Measurements from ENCODE around the gene CFAP20. TPM values are rescaled to one million over a fixed set of nuclear protein-coding genes. Genes with fewer than 3 reads are reported as not detected.

The CFAP20 gene
- total RNA-seq, 5 donors from 2014 or later (not counting 1 experiment from before 2014, with no cell fraction given), result 27.4 to 105 (median 33.1) TPM

GRCh38 chr16:58116081-58116480, 13.1 kb downstream of the CFAP20 start:
- no peak for ATAC-seq (replicated peaks in 1 of 4)
- CTCF ChIA-PET, result no interaction called here
- no peaks in the 10 kb centered on the region for H3K9me3 Mint-ChIP-seq
- no peak overlapping the region for H3K27ac Mint-ChIP-seq
- H3K27ac ChIP-seq (ENCODE audit: low read length), result no peak overlapping the region
- H3K36me3 ChIP-seq (ENCODE audit: control insufficient read depth in 2 of 2, extremely low read depth in 1 of 2, insufficient read depth in 1 of 2, low read length in 1 of 2), result peaks cover 0 to 38% of the 10 kb centered on the region in 2 donors
- H3K9me3 ChIP-seq, result no peaks in the 10 kb centered on the region
- H3K36me3 Mint-ChIP-seq, result peaks cover 51% of the 10 kb centered on the region
- WGBS (ENCODE audit: insufficient coverage), result 95% methylated on average over 5 of the region's 6 CpGs
- no peak overlapping the region for H3K4me3 Mint-ChIP-seq
- H3K4me1 Mint-ChIP-seq, result peaks cover 14 to 23% (median 23%) of the 10 kb centered on the region in 3 donors
- H3K4me3 ChIP-seq (ENCODE audit: control insufficient read depth in 1 of 2, extremely low read depth in 1 of 2, low read length in 1 of 2), result no peak overlapping the region
- no peaks in the 10 kb centered on the region for H3K4me1 ChIP-seq (ENCODE audit: control insufficient read depth in 1 of 2, extremely low read depth in 1 of 2, insufficient read depth in 2 of 2, low read length in 2 of 2)
- H3K27me3 Mint-ChIP-seq, result no peaks in the 10 kb centered on the region
- no peak for DNase-seq
- H3K27me3 ChIP-seq (replicated peaks in 1 of 2; ENCODE audit: control insufficient read depth in 2 of 2, extremely low read depth in 1 of 2, insufficient read depth in 2 of 2, low read length in 1 of 2), result no peaks in the 10 kb centered on the region
- POLR2A ChIA-PET, result interaction anchor here in 1 of 2 donors (0.9 kb wide), 1 partner anchor 11 kb away, joined by 3 read pairs; no protein-coding TSS in a partner anchor

GRCh38 chr16:58114827-58115825, 14.1 kb downstream of the CFAP20 start:
- ATAC-seq (replicated peaks in 1 of 4) (no peak), DNase-seq (no peak)
- Histone ChIP-seq H3K4me3 (ENCODE audit: control insufficient read depth in 1 of 2, extremely low read depth in 1 of 2, low read length in 1 of 2) (no peak overlapping the region), H3K4me1 (ENCODE audit: control insufficient read depth in 1 of 2, extremely low read depth in 1 of 2, insufficient read depth in 2 of 2, low read length in 2 of 2) (no peaks in the 10 kb centered on the region), H3K27me3 (replicated peaks in 1 of 2; ENCODE audit: control insufficient read depth in 2 of 2, extremely low read depth in 1 of 2, insufficient read depth in 2 of 2, low read length in 1 of 2) (no peaks in the 10 kb centered on the region), H3K9me3 (no peaks in the 10 kb centered on the region), H3K27ac (ENCODE audit: low read length) (no peak overlapping the region), H3K36me3 (ENCODE audit: control insufficient read depth in 2 of 2, extremely low read depth in 1 of 2, insufficient read depth in 1 of 2, low read length in 1 of 2) (peaks cover 0 to 38% of the 10 kb centered on the region in 2 donors)
- Mint-ChIP-seq H3K27me3 (no peaks in the 10 kb centered on the region), H3K4me3 (peak overlapping the region in 1 of 3 donors; percentile 17), H3K9me3 (no peaks in the 10 kb centered on the region), H3K27ac (no peak overlapping the region), H3K36me3 (peaks cover 51% of the 10 kb centered on the region), H3K4me1 (peaks cover 6 to 14% (median 13%) of the 10 kb centered on the region in 3 donors)
- ChIA-PET CTCF (no interaction called here), POLR2A (no interaction called here)
- 95% methylated on average over 16 of the region's 23 CpGs for WGBS (ENCODE audit: insufficient coverage)

- POLR2A ChIA-PET, result no interaction called here
- CTCF ChIA-PET, result no interaction called here
- H3K36me3 ChIP-seq (ENCODE audit: control insufficient read depth in 2 of 2, extremely low read depth in 1 of 2, insufficient read depth in 1 of 2, low read length in 1 of 2), result peaks cover 0 to 32% of the 10 kb centered on the region in 2 donors
Measured at GRCh38 chr16:58111302-58111627, 17.9 kb downstream of the CFAP20 start.

GRCh38 chr16:58110571-58111301, 18.4 kb downstream of the CFAP20 start:
- Histone ChIP-seq H3K9me3 (no peaks in the 10 kb centered on the region), H3K27ac (ENCODE audit: low read length) (no peak overlapping the region), H3K4me3 (ENCODE audit: control insufficient read depth in 1 of 2, extremely low read depth in 1 of 2, low read length in 1 of 2) (no peak overlapping the region), H3K27me3 (replicated peaks in 1 of 2; ENCODE audit: control insufficient read depth in 2 of 2, extremely low read depth in 1 of 2, insufficient read depth in 2 of 2, low read length in 1 of 2) (no peaks in the 10 kb centered on the region), H3K4me1 (ENCODE audit: control insufficient read depth in 1 of 2, extremely low read depth in 1 of 2, insufficient read depth in 2 of 2, low read length in 2 of 2) (no peaks in the 10 kb centered on the region), H3K36me3 (ENCODE audit: control insufficient read depth in 2 of 2, extremely low read depth in 1 of 2, insufficient read depth in 1 of 2, low read length in 1 of 2) (peaks cover 0 to 26% of the 10 kb centered on the region in 2 donors)
- 82% methylated on average over 6 of the region's 12 CpGs for WGBS (ENCODE audit: insufficient coverage)
- no peaks in the 10 kb centered on the region for H3K27me3 Mint-ChIP-seq
- H3K4me1 Mint-ChIP-seq, result no peaks in the 10 kb centered on the region
- ChIA-PET CTCF (interaction anchor here in 1 of 2 donors (0.6 kb wide), 1 partner anchor 335 kb away, joined by 3 read pairs; no protein-coding TSS in a partner anchor), POLR2A (no interaction called here)
- H3K4me3 Mint-ChIP-seq, result no peak overlapping the region
- H3K27ac Mint-ChIP-seq, result no peak overlapping the region
- no peak for DNase-seq
- peak in 1 of 4 experiments; percentile 19 for ATAC-seq (replicated peaks in 1 of 4)
- peaks cover 35% of the 10 kb centered on the region for H3K36me3 Mint-ChIP-seq
- H3K9me3 Mint-ChIP-seq, result no peaks in the 10 kb centered on the region

More at GRCh38 chr16:58111302-58111627, 17.9 kb downstream of the CFAP20 start:
- H3K9me3 ChIP-seq, result no peaks in the 10 kb centered on the region
- DNase-seq (no peak), ATAC-seq (replicated peaks in 1 of 4) (peak in 1 of 4 experiments; percentile 6)
- Mint-ChIP-seq H3K36me3 (peaks cover 40% of the 10 kb centered on the region), H3K4me1 (no peaks in the 10 kb centered on the region), H3K4me3 (no peak overlapping the region), H3K27me3 (no peaks in the 10 kb centered on the region), H3K27ac (no peak overlapping the region), H3K9me3 (no peaks in the 10 kb centered on the region)
- no peak overlapping the region for H3K4me3 ChIP-seq (ENCODE audit: control insufficient read depth in 1 of 2, extremely low read depth in 1 of 2, low read length in 1 of 2)
- H3K4me1 ChIP-seq (ENCODE audit: control insufficient read depth in 1 of 2, extremely low read depth in 1 of 2, insufficient read depth in 2 of 2, low read length in 2 of 2), result no peaks in the 10 kb centered on the region
- H3K27me3 ChIP-seq (replicated peaks in 1 of 2; ENCODE audit: control insufficient read depth in 2 of 2, extremely low read depth in 1 of 2, insufficient read depth in 2 of 2, low read length in 1 of 2), result no peaks in the 10 kb centered on the region
- no peak overlapping the region for H3K27ac ChIP-seq (ENCODE audit: low read length)
- WGBS (ENCODE audit: insufficient coverage), result 100% methylated on average over 2 of the region's 3 CpGs

GRCh38 chr16:58109881-58110280, 19.3 kb downstream of the CFAP20 start:
- Mint-ChIP-seq H3K36me3 (peaks cover 26% of the 10 kb centered on the region), H3K9me3 (no peaks in the 10 kb centered on the region), H3K4me1 (peaks cover 0 to 1% (median 0%) of the 10 kb centered on the region in 3 donors), H3K27me3 (no peaks in the 10 kb centered on the region), H3K4me3 (no peak overlapping the region), H3K27ac (no peak overlapping the region)
- ChIA-PET POLR2A (interaction anchor here in 1 of 2 donors (0.6 kb wide), 1 partner anchor 20 kb away, joined by 3 read pairs; the partner anchor contains the start of gene CFAP20), CTCF (interaction anchor here in 1 of 2 donors (0.6 to 1.1 kb wide), 2 partner anchors 12 to 336 kb away, joined by 3 to 6 read pairs; no protein-coding TSS in a partner anchor)
- Histone ChIP-seq H3K4me3 (ENCODE audit: control insufficient read depth in 1 of 2, extremely low read depth in 1 of 2, low read length in 1 of 2) (no peak overlapping the region), H3K9me3 (no peaks in the 10 kb centered on the region), H3K27ac (ENCODE audit: low read length) (no peak overlapping the region), H3K27me3 (replicated peaks in 1 of 2; ENCODE audit: control insufficient read depth in 2 of 2, extremely low read depth in 1 of 2, insufficient read depth in 2 of 2, low read length in 1 of 2) (no peaks in the 10 kb centered on the region), H3K36me3 (ENCODE audit: control insufficient read depth in 2 of 2, extremely low read depth in 1 of 2, insufficient read depth in 1 of 2, low read length in 1 of 2) (peaks cover 0 to 18% of the 10 kb centered on the region in 2 donors), H3K4me1 (ENCODE audit: control insufficient read depth in 1 of 2, extremely low read depth in 1 of 2, insufficient read depth in 2 of 2, low read length in 2 of 2) (no peaks in the 10 kb centered on the region)
- ATAC-seq (replicated peaks in 1 of 4) (peak in 1 of 4 experiments; percentile 7), DNase-seq (no peak)
- 100% methylated on average over 2 of the region's 2 CpGs for WGBS (ENCODE audit: insufficient coverage)

GRCh38 chr16:58109330-58109729, 19.9 kb downstream of the CFAP20 start:
- peaks cover 0 to 13% of the 10 kb centered on the region in 2 donors for H3K36me3 ChIP-seq (ENCODE audit: control insufficient read depth in 2 of 2, extremely low read depth in 1 of 2, insufficient read depth in 1 of 2, low read length in 1 of 2)

More at GRCh38 chr16:58109330-58109729, 19.9 kb downstream of the CFAP20 start:
- H3K36me3 Mint-ChIP-seq, result peaks cover 21% of the 10 kb centered on the region
- no peak overlapping the region for H3K4me3 Mint-ChIP-seq
- H3K27me3 Mint-ChIP-seq, result no peaks in the 10 kb centered on the region
- no peaks in the 10 kb centered on the region for H3K9me3 Mint-ChIP-seq
- H3K27me3 ChIP-seq (replicated peaks in 1 of 2; ENCODE audit: control insufficient read depth in 2 of 2, extremely low read depth in 1 of 2, insufficient read depth in 2 of 2, low read length in 1 of 2), result no peaks in the 10 kb centered on the region
- no peaks in the 10 kb centered on the region for H3K9me3 ChIP-seq
- WGBS (ENCODE audit: insufficient coverage), result 54% methylated on average over 6 of the region's 8 CpGs
- no peak overlapping the region for H3K4me3 ChIP-seq (ENCODE audit: control insufficient read depth in 1 of 2, extremely low read depth in 1 of 2, low read length in 1 of 2)
- DNase-seq (no peak), ATAC-seq (replicated peaks in 1 of 4) (no peak)
- CTCF ChIA-PET, result interaction anchor here in 1 of 2 donors (1.1 kb wide), 1 partner anchor 11 kb away, joined by 6 read pairs; no protein-coding TSS in a partner anchor
- peaks cover 0 to 1% (median 0%) of the 10 kb centered on the region in 3 donors for H3K4me1 Mint-ChIP-seq
- no peak overlapping the region for H3K27ac Mint-ChIP-seq
- no peak overlapping the region for H3K27ac ChIP-seq (ENCODE audit: low read length)
- H3K4me1 ChIP-seq (ENCODE audit: control insufficient read depth in 1 of 2, extremely low read depth in 1 of 2, insufficient read depth in 2 of 2, low read length in 2 of 2), result no peaks in the 10 kb centered on the region
- POLR2A ChIA-PET, result interaction anchor here in 1 of 2 donors (0.6 kb wide), 1 partner anchor 20 kb away, joined by 3 read pairs; the partner anchor contains the start of gene CFAP20

All from T-cell (primary cell).